Stimulated activated memory B cell treated with anti-CD40 and anti-IgM and Interleukin-4, amounts not matched to agents 10 μg/mL and 1 μg/mL and 100 μg/mL, for 72 hours (primary cell): ENCODE results near the gene PRKCI.
"Not testable (repeated sequence)": the region's sequence is repeated elsewhere in the genome, so short reads cannot be mapped to it uniquely, and the experiment has no call there.

Experiments used
- ATAC-seq: fragments of 150-1000 bp; cut with Tn5 transposase; 2 replicates; pipeline ENCODE4 v1.10.0; 2021
- H3K27ac Mint-ChIP-seq: one replicate; pipeline ENCODE4 v1.8.0; 2022; ENCODE audit warnings: mild to moderate bottlenecking, mixed read lengths
- H3K27me3 Mint-ChIP-seq: one replicate; pipeline ENCODE4 v1.8.0; 2022; ENCODE audit warnings: mixed read lengths
- H3K36me3 Mint-ChIP-seq: one replicate; pipeline ENCODE4 v1.8.0; 2022; ENCODE audit warnings: mixed read lengths
- H3K4me1 Mint-ChIP-seq: one replicate; pipeline ENCODE4 v1.8.0; 2022; ENCODE audit warnings: mixed read lengths
- H3K4me3 Mint-ChIP-seq: one replicate; pipeline ENCODE4 v1.8.0; 2022; ENCODE audit warnings: mild to moderate bottlenecking, moderate library complexity, mixed read lengths
- H3K9me3 Mint-ChIP-seq: one replicate; pipeline ENCODE4 v1.8.0; 2022; ENCODE audit warnings: mixed read lengths

Gene PRKCI

GRCh38 chr3:170337420-170337819, 115.2 kb downstream of the PRKCI start:
- Mint-ChIP-seq H3K27me3 (no peaks in the 10 kb centered on the region), H3K9me3 (peaks cover 8% of the 10 kb centered on the region), H3K4me1 (no peaks in the 10 kb centered on the region), H3K4me3 (no peak overlapping the region), H3K36me3 (peaks cover 7% of the 10 kb centered on the region), H3K27ac (no peak overlapping the region)
- ATAC-seq: no peak

GRCh38 chr3:170338690-170339340, 116.6 kb downstream of the PRKCI start:
- Mint-ChIP-seq H3K4me3 (no peak overlapping the region), H3K9me3 (peaks cover 8% of the 10 kb centered on the region), H3K36me3 (peaks cover 7% of the 10 kb centered on the region), H3K4me1 (no peaks in the 10 kb centered on the region), H3K27me3 (no peaks in the 10 kb centered on the region), H3K27ac (no peak overlapping the region)
- no peak for ATAC-seq

GRCh38 chr3:170342273-170342672, 120.0 kb downstream of the PRKCI start:
- not testable (repeated sequence) for H3K4me1 Mint-ChIP-seq, H3K27ac Mint-ChIP-seq, H3K36me3 Mint-ChIP-seq, ATAC-seq, H3K4me3 Mint-ChIP-seq, H3K9me3 Mint-ChIP-seq, H3K27me3 Mint-ChIP-seq

GRCh38 chr3:170343859-170344258, 121.6 kb downstream of the PRKCI start:
- H3K27ac Mint-ChIP-seq, ATAC-seq, H3K4me3 Mint-ChIP-seq, H3K27me3 Mint-ChIP-seq, H3K36me3 Mint-ChIP-seq, H3K9me3 Mint-ChIP-seq: not testable (repeated sequence)
- H3K4me1 Mint-ChIP-seq: peaks cover 22% of the 10 kb centered on the region

- no peak overlapping the region for H3K4me3 Mint-ChIP-seq
- no peaks in the 10 kb centered on the region for H3K9me3 Mint-ChIP-seq
- no peak for ATAC-seq
- H3K4me1 Mint-ChIP-seq: peaks cover 30% of the 10 kb centered on the region
- no peak overlapping the region for H3K27ac Mint-ChIP-seq
- no peaks in the 10 kb centered on the region for H3K36me3 Mint-ChIP-seq
- no peaks in the 10 kb centered on the region for H3K27me3 Mint-ChIP-seq
These were observed 122.7 kb downstream of the PRKCI start for GRCh38 chr3:170344971-170345370.

GRCh38 chr3:170346481-170347392, 124.5 kb downstream of the PRKCI start:
- no peaks in the 10 kb centered on the region for H3K27me3 Mint-ChIP-seq
- H3K4me1 Mint-ChIP-seq: peaks cover 44% of the 10 kb centered on the region
- no peak overlapping the region for H3K27ac Mint-ChIP-seq
- peak; percentile 68 for ATAC-seq
- no peaks in the 10 kb centered on the region for H3K36me3 Mint-ChIP-seq
- H3K9me3 Mint-ChIP-seq: no peaks in the 10 kb centered on the region
- no peak overlapping the region for H3K4me3 Mint-ChIP-seq

- peak; percentile 61 for ATAC-seq
- H3K36me3 Mint-ChIP-seq: no peaks in the 10 kb centered on the region
- H3K4me3 Mint-ChIP-seq: peak overlapping the region; percentile 73
- peaks cover 71% of the 10 kb centered on the region for H3K4me1 Mint-ChIP-seq
- no peaks in the 10 kb centered on the region for H3K27me3 Mint-ChIP-seq
- H3K9me3 Mint-ChIP-seq: no peaks in the 10 kb centered on the region
- peak overlapping the region; percentile 63 for H3K27ac Mint-ChIP-seq
These were observed 128.5 kb downstream of the PRKCI start for GRCh38 chr3:170350515-170351413.

- no peaks in the 10 kb centered on the region for H3K27me3 Mint-ChIP-seq
- H3K4me3 Mint-ChIP-seq: no peak overlapping the region
- H3K4me1 Mint-ChIP-seq: peaks cover 71% of the 10 kb centered on the region
- ATAC-seq: peak; percentile 13
- H3K36me3 Mint-ChIP-seq: no peaks in the 10 kb centered on the region
- no peak overlapping the region for H3K27ac Mint-ChIP-seq
- H3K9me3 Mint-ChIP-seq: no peaks in the 10 kb centered on the region
These were observed 130.7 kb downstream of the PRKCI start for GRCh38 chr3:170352936-170353335.

- Mint-ChIP-seq H3K4me3 (no peak overlapping the region), H3K9me3 (no peaks in the 10 kb centered on the region), H3K4me1 (peaks cover 66% of the 10 kb centered on the region), H3K27me3 (no peaks in the 10 kb centered on the region), H3K27ac (peak overlapping the region; percentile 56), H3K36me3 (no peaks in the 10 kb centered on the region)
- ATAC-seq: no peak
These were observed 131.3 kb downstream of the PRKCI start for GRCh38 chr3:170353485-170353884.

GRCh38 chr3:170354760-170355159, 132.5 kb downstream of the PRKCI start:
- no peak overlapping the region for H3K4me3 Mint-ChIP-seq
- H3K36me3 Mint-ChIP-seq: peaks cover 2% of the 10 kb centered on the region
- peaks cover 68% of the 10 kb centered on the region for H3K4me1 Mint-ChIP-seq
- no peaks in the 10 kb centered on the region for H3K9me3 Mint-ChIP-seq
- H3K27ac Mint-ChIP-seq: no peak overlapping the region
- H3K27me3 Mint-ChIP-seq: no peaks in the 10 kb centered on the region
- no peak for ATAC-seq
